Measurements from ENCODE around the gene FAM20C.

The FAM20C gene

DNA sequence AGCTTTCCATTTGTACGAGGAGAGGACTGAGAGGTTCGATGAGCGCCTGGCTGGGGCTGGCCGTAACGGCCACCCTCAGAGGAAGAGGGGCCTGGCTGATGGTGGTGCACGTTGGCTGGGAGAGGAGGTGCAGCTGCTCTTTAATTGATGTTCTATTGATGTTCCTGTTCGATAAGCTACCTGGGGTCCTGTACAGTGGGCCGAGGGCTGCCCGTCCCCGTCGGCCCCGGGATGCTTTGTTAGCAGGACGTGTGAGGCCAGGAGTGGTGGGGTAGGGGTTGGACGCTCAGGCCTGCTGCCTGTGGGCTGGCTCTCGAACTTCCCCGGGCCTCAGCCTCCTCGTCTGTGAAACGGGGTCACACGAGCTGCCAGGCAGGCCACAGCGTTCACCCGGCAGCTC lies 25.4 kb downstream of the FAM20C start:
- no peak overlapping the region for H3K4me3 ChIP-seq (ENCODE audit: low read depth, low read length)
- DNase-seq (ENCODE audit: low read depth): no peak

DNA sequence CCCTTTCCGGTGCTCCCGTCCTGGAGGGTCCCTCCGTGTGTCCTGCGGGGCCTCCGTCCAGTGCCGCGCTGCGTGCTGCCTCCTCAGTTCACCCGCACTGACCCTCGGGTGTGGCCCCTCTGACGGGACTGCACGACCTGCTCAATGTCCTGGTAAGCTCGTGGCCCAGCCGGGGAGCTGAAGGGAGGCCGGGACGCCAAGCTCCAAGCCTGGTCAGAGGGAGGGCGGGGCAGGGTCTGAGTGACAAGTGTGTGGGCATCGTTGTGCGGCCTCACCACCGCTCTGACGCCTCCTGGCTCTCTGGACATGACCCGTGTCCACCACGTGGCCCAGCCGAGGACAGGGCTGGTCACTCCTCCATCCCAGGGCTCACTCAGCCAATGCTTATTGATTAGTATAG lies 25.9 kb downstream of the FAM20C start:
- no peak for DNase-seq (ENCODE audit: low read depth)
- H3K4me3 ChIP-seq (ENCODE audit: low read depth, low read length): no peak overlapping the region

DNA sequence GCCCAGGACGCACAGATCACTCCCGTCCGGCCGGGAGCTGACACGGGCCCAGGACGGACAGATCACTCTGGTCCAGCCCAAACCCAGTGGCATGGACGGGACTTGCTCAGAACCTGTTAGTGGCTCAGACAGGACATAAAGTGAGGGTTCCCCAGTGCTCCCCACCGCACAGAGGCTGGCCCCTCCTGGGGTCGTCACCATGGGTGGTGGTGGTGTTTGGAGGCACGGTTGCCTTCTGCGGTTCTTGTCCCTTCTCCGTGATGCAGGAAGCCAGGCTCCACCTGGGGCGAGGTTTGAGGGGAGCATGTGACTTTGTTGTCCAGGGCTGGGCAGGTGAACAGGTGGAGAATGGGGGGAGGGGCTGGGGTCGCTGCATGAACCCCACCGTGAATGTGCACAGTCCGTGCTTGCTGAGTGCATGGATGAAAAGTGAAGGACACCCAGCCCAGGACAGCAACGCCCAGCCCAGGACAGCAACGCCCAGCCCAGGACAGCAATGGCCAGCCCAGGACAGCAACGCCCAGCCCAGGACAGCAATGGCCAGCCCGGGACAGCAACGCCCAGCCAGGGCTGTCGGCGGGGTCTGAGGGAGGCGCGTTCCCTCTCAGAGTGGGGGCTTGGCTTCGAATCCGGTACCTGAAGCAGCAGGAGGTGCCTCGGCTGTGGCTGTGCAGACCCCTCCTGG lies 26.7 kb downstream of the FAM20C start:
- no peak overlapping the region for H3K4me3 ChIP-seq (ENCODE audit: low read depth, low read length)
- DNase-seq (ENCODE audit: low read depth): no peak

DNA sequence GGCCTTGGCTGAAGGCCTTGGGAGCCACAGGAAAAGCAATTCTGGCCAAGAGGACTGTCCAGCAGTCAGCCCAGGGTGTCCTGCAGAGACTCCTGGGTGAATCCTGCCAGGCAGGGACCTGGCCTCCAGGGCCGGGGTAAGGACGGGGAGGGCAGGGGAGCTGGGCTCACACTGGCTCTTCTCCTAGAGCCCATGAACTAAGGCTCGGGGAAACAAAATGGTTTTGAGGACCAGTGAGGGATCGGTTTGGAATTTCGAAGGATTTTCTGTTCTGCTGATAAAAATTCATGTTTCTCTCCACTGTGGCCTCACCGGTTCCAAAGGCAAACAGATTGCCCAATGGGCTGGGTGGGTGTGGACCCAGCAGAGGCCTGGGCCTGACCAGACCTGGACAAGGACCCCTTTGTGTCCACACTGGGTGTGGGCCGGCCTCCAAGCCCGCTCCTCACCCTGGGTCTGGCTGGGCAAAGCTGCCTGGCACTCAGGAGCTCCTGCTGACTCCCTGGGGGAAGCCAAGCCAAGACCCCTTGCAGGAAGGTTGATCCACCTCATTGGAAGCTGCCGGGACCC lies 27.3 kb downstream of the FAM20C start:
- no peak for DNase-seq (ENCODE audit: low read depth)
- no peak overlapping the region for H3K4me3 ChIP-seq (ENCODE audit: low read depth, low read length)

DNA sequence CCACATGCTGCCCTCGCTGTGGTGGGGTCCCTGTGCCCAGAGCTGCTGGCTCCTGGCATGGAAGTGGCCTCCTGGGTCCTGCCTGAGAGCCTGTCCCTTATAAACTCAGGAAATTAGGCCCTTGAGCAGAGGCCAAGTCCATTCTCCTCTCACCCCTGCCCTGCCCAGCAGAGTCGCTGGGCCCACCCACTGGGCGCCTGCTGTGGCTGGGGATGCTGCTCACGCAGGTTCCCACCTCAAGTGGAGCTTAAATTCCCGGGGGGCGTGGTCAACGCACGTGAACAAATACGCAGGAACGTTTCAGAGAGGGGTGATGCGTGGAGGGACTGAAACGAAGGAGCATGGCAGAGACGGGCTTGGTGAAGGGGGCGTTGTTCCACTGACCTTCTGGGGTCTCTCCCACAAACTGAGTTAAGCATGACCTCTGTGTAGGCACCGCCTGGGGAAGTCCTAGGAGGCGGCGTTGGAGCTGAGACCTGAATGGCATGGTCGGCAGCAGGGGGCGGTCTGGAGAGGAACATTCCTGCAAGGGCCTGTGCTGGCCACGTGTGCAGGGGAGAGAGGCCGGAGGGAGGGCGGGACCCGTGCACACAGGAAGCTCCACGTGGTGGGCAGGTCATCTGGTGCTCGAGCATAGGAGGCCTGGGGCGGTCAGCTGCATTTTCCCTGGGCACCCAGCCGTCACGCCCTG lies 27.9 kb downstream of the FAM20C start:
- no peak for DNase-seq (ENCODE audit: low read depth)
- H3K4me3 ChIP-seq (ENCODE audit: low read depth, low read length): no peak overlapping the region

DNA sequence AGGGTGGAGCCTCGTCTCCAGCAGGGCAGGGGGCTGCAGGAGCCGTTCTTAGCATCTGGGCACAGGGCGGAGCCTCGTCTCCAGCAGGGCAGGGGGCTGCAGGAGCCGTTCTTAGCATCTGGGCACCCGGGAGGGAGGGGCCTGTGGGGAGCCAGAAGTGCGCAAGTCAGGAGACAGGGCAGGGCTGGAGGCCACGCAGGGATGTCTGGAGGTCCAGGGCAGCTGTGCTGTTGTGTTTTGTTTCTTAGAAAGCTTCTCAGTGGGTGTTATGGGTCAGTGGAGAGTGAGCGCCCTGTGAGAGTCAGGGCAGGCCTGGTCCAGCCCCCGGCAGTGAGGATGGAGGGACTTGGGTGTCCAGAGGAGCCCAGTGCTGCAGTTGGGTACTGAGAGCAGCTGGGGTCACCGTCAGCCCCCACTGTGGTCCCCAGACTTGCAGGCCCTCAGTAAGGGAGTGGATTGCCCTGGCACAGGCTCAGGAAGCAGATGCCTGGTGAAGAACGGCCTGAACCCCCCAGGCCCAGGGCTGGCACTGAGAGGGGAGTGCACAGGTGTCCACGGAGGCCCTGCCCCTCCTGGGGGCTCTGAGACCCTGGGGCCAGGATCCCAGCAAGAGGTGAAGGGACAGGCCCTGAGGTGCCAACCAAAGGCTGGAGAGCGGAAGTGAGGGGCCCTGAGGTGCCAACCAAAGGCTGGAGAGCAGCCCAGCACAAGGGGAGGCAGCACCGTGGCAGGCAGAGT lies 29.8 kb downstream of the FAM20C start:
- DNase-seq (ENCODE audit: low read depth): no peak
- H3K4me3 ChIP-seq (ENCODE audit: low read depth, low read length): no peak overlapping the region

DNA sequence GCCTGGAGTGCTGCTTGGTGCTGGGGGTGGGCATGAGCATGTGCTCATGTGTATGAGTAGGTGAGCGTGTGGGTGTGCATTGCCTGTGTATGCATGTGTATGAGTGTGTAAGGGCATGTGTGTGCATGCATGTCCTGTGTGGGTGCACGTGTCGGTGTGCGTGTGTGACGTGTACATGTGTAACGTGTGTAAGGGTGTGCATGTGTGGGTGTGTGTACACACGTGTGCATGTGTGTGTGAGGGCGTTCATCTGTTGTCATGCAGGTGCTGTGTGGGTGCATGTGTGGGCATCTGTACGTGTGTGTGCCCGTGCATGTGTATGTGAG lies 30.3 kb downstream of the FAM20C start:
- DNase-seq (ENCODE audit: low read depth): no peak
- H3K4me3 ChIP-seq (ENCODE audit: low read depth, low read length): no peak overlapping the region

DNA sequence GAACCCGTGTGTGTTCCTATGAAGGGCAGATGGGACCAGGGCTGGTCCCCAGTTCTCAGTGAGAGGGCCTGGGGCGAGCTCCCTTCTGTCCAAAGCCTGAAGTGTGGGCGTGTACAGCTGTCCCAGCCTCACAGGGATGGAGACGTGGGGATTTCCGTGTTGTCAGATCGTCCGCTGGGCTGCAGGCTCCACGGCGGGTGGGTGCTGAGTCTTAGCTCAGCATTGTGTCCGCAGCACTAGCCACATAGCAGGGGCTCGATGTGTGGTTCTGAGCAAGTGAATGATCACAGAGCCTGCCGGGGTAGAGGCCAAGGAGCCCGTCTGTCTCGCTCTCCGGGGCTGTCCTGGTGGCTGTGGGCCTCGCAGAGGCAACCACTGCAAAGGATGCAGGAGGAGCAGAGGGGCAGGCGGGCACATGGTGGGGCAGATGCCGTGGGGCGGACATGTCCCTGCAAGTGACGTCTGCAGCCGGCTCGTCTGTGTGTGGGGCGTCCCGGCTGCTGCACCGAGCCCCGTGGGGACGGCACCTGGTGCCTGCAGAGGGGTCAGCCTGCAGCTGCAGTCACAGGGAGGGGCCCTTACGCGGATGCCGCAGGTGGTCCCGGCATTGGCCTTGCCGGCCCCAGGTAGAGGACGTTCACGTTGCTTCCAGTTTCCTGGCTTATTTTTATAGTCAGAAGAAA lies 30.9 kb downstream of the FAM20C start:
- no peak for DNase-seq (ENCODE audit: low read depth)

DNA sequence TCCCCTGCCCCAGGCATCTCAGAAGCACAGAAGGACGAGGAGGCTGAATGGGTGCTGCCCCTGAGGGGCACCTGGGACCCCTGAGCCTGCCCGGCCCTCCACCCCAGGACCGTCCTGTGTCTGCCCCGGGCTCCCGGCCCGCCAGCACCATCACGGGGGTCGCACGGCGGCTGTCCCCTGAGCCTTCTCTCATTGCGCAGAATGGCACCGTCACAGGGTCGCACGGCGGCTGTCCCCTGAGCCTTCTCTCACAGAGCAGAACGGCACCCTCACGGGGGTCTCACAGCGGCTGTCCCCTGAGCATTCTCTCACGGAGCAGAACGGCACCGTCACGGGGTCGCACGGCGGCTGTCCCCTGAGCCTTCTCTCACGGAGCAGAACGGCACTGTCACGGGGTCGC lies 31.5 kb downstream of the FAM20C start:
- DNase-seq (ENCODE audit: low read depth): no peak
- no peak overlapping the region for H3K4me3 ChIP-seq (ENCODE audit: low read depth, low read length)

More for the DNA sequence above, 30.9 kb downstream of the FAM20C start:
- H3K4me3 ChIP-seq (ENCODE audit: low read depth, low read length): no peak overlapping the region

DNA sequence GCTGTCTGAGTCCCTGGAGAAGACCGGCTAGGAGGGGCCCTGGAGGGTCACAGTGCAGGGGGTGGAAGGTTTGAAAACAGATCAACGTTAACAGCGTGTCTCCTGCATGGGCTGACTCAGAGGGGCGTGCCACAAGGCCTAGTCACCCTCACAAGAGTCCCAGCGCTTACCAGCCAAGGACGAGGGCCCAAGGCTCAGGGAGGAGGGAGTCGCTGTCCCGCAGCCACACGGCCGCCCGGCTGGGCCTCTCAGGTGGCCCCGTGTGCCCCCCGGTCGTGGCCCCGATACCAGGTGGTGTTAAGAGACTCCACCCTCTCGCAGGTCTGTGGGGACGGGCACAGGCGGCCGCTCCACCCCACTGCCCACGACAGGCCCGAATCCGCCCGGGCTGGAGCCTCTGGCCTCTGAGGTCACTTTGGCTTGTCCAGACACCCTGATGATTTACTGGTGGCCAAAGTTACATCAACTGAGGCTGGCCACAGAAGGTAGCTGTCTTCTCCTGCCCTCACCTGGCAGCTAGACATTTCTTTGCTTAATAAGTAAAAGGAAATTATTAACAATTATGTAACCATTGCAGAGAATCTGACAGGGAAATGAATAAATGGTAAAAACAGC lies 34.0 kb downstream of the FAM20C start:
- DNase-seq (ENCODE audit: low read depth): no peak
- no peak overlapping the region for H3K4me3 ChIP-seq (ENCODE audit: low read depth, low read length)

DNA sequence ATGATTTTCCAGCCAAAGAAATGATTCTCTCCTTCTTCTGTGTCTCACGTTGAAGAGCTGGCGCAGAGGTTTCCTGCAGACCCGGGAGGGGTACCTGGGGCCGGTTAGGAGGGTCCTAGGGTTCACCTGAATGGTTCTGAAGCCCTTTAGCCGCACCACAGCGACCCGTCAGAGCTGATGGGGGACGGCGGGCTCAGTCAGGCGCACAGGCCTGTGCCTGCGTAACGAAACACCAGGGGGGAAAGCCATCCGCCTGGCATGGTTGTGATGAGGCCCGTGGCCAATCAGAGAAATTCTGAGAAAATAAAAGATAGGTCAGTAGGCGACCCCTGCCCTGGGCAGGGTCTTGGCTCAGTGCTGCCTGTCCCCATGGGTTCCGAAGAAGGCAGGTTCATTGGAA lies 35.6 kb downstream of the FAM20C start:
- no peak overlapping the region for H3K4me3 ChIP-seq (ENCODE audit: low read depth, low read length)
- no peak for DNase-seq (ENCODE audit: low read depth)

DNA sequence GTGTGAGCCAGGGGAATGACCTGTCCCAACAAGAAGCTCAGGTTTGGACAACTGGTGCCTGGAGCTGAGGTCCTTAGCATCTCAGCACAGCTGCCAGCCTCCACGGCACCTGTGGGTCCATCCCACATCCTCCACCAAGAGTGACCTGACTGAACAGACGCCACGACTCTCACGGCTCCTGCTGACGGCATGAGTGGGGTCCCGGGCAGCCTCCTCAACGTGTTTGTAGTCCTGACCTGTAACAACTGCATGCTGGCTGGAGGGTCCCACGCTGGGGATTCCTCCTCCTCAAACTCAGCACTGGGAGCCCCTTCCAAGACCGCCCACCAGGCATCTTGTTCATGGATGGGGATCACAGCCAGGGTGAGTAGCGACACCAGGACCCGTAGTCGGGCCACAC lies 36.2 kb downstream of the FAM20C start:
- H3K4me3 ChIP-seq (ENCODE audit: low read depth, low read length): no peak overlapping the region
- DNase-seq (ENCODE audit: low read depth): no peak

DNA sequence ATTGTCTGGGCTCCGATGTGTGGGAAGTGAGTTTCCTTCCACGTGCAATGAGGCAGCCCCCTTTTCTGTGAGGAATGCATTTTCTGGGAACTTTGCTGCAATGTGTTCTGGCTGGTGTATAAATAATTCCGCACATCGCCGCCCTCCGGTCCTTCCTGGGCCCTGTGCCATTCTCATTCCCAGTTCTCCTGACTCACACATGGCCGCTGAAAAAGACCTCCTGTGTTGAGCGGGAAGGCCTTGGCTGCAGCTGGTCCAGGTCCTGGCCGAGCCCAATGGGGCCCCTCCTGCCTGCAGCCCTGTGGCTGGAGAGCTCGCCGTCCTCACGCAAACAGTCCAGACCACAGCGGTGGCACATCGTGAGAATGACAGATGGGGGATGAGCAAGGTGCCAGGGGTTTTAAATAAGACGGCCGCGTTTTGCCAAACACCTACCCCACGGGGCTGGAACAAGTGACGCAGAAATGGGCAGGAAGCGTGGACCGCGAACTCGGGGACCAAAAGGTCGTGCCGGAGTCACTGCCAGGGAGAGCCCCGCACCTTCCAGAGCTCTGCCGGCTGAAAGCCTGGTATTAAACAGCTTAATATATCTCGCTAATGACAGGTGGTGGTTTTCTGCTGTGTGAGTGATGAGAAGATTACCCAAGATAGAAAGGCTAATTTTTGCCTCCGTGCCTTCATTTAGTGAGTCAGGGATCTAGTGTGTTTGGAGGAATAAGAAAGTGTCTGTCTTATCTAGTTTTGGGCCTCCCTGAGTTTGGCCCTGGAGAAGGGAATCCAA lies 37.0 kb downstream of the FAM20C start:
- H3K4me3 ChIP-seq (ENCODE audit: low read depth, low read length): no peak overlapping the region
- peak; percentile 87 for DNase-seq (ENCODE audit: low read depth)

DNA sequence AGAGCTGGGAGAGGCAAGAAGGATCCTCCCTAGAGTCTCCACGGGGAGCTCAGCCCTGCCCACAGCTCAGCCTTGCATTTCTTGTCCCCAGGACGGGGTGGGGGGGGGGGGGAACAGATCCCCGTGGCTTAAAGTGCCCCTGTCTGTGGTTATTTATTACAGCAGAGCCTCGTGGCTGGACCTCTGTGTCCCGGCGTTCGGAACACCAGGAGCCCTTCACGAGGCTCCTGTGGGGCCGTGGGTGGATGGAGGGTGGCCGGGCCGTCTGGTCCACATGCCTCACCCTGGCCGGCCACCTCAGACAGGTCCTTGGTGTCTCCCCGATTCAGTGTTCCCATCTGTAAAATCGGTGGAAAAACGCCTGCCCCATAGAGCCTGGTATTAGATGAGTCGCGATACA lies 37.9 kb downstream of the FAM20C start:
- H3K4me3 ChIP-seq (ENCODE audit: low read depth, low read length): no peak overlapping the region
- DNase-seq (ENCODE audit: low read depth): no peak

DNA sequence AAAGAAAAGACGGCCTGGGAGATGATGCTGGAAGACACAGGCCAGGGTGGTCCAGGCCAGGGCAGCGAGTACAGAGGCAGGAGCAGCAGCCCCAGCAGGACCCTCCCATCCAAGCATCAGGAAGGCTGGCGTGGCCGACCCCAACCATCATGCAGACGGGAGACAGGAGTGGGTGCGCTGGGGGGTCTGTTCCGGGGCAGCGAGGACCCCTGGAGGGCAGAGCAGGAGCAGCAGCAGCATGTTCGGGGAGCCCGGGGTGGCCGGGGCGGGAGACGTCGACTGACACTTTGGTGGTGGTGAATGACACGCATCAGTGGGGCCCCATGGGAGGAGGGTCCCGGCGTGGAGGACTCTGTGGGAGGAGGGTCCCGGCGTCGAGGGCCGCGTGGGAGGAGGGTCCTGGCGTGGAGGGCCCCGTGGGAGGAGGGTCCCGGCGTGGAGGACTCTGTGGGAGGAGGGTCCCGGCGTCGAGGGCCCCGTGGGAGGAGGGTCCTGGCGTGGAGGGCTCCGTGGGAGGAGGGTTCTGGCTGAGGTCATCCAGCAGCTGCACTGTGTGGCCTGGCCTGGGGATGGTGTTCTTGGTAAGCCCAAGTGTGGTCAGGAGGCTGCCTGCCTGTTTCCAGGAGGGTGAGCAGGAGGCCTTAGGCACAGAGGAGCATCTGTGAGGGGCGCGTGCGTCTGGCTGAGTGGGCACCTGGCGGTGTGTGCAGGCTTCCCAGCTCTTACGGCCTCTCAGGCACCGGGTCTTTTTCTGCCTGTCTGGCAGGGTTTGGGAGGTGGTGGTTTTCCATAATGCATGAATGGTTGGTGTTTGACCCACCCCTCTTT lies 38.9 kb downstream of the FAM20C start:
- H3K4me3 ChIP-seq (ENCODE audit: low read depth, low read length): no peak overlapping the region

DNA sequence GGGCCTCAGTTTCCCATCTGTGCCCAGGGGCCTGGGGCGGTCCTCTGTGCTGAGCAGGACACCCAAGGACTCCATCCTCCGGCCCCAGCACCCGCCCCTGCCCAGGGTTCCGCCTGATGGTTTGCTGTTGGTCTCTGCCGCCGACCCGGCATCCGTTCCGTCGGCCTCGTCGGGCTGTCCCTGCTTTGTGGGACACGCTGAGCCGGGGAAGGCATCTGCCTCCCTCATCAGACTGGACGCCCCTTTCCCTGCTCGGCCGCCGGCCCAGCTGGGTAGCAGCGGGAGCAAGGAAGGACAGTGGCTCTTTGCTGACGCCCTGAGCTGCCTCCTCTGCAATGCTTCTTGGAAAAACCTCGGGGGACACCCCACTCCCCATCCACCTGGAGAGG lies 39.5 kb downstream of the FAM20C start:
- no peak overlapping the region for H3K4me3 ChIP-seq (ENCODE audit: low read depth, low read length)
- DNase-seq (ENCODE audit: low read depth): no peak

More for the DNA sequence above, 38.9 kb downstream of the FAM20C start:
- no peak for DNase-seq (ENCODE audit: low read depth)

DNA sequence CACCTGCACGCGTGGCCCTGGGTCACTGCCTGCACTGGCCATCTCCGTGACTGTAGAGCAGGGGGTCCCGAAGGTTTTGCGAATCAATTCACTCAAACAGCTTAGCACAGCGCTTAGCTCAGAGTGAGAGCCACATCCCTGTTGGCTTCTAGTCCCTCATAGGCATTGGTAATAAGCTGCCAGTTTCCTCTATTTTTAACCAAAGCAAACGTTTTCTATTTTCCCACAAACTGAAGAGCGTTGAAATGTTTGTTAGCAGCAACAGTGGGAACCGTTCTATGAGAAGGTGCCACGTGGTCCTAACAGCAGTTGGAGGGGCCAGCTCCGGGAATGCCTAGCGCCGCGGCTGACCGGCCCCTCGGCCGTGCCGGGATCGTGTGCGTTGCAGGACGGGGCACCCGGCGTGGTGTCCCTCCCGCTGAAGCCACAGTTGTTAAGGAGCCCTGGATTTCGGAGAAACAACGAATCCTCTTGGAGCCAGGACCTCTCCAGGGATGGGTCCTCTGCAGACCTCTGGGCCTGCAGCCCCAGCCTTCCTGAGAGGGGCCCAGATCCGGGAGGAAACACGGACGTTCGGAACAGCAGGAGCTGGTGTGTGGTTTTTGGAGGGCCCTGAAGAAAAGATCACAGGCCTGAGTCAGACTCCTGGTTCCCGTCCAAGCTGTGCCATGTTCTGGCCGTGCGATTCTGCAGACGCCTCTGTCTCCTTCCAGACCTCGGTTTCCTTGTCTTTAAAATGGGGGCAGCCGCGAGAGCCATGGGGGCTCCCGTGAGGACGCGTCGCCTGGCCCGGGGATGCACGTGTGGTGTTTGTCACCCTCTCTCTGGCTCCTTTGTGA lies 40.3 kb downstream of the FAM20C start:
- H3K4me3 ChIP-seq (ENCODE audit: low read depth, low read length): no peak overlapping the region
- DNase-seq (ENCODE audit: low read depth): no peak

Data from skeletal muscle cell (primary cell).